Measurements from ENCODE around the gene CLRN2. TPM values are rescaled to one million over a fixed set of nuclear protein-coding genes. Genes with fewer than 3 reads are reported as not detected.
"Not testable (repeated sequence)": the region's sequence is repeated elsewhere in the genome, so short reads cannot be mapped to it uniquely, and the experiment has no call there.

The CLRN2 gene
- total and polyA plus RNA-seq, 4 donors: 0.19 TPM; not detected in 3

DNA sequence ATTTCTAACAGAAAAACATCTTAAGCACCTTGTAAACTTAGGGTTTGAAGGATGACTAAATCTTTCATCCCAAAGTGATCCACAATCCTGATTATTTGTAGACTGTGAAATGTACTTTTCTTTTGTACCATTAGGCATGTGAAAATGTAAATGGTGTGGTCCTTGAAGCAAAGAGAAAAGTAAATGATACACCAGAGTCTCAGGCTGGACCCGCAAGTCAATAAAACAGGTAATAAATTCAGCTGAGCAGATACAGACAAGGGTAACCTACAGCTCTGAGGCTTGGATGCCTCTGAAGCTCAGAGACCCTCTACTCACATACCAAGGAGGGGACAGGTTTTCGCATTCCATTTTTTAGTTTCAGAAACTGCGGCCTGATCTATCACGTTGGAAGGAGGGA is 59.2 kb downstream of the CLRN2 start (continued):
- TF ChIP-seq, protein P1, sequence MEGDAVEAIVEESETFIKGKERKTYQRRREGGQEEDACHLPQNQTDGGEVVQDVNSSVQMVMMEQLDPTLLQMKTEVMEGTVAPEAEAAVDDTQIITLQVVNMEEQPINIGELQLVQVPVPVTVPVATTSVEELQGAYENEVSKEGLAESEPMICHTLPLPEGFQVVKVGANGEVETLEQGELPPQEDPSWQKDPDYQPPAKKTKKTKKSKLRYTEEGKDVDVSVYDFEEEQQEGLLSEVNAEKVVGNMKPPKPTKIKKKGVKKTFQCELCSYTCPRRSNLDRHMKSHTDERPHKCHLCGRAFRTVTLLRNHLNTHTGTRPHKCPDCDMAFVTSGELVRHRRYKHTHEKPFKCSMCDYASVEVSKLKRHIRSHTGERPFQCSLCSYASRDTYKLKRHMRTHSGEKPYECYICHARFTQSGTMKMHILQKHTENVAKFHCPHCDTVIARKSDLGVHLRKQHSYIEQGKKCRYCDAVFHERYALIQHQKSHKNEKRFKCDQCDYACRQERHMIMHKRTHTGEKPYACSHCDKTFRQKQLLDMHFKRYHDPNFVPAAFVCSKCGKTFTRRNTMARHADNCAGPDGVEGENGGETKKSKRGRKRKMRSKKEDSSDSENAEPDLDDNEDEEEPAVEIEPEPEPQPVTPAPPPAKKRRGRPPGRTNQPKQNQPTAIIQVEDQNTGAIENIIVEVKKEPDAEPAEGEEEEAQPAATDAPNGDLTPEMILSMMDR (IDR thresholded peaks at IDR 0.05; ENCODE audit: low read depth, low read length, missing input control): no peak

DNA sequence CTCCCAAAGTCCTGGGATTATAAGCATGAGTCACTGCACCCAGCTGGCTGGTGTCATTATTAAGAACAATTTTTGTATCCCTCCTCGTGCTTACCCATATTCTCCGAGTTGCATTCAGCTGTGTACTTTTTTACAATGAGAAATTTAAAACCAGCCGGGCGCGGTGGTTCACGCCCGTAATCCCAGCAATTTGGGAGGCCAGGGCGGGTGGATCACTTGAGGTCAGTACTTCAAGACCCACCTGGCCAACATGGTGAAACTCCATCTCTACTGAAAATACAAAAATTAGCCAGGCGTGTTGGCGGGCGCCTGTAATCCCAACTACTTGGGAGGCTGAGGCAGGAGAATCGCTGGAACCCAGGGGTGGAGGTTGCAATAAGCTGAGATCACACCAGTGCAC is 60.2 kb downstream of the CLRN2 start:
- DNase-seq (ENCODE audit: low spot score); H3K36me3 ChIP-seq (ENCODE audit: control insufficient read depth in 4 of 4, insufficient read depth in 3 of 4, low read depth in 1 of 4, low read length in 3 of 4); H3K9me3 ChIP-seq (ENCODE audit: control insufficient read depth in 4 of 4, low read length in 3 of 4); H3K9ac ChIP-seq (ENCODE audit: low read depth in 1 of 2, low read length in 2 of 2); H3K27me3 ChIP-seq (ENCODE audit: control insufficient read depth in 4 of 4, insufficient read depth in 4 of 4, low read length in 3 of 4); H3K4me3 ChIP-seq (ENCODE audit: low read depth in 1 of 3, low read length in 3 of 3); H3K27ac ChIP-seq (ENCODE audit: low read depth in 1 of 2, low read length in 2 of 2): not testable (repeated sequence)
- WGBS: 95% methylated on average over 12 of the region's 12 CpGs
- peaks cover 2 to 30% (median 18%) of the 10 kb centered on the region in 4 donors for H3K4me1 ChIP-seq (ENCODE audit: control insufficient read depth in 4 of 4, insufficient read depth in 4 of 4, low read length in 3 of 4)

Other genes with a start within 250 kb of the CLRN2 start
- 10 to 100 TPM; 38.0 to 94.3 TPM for gene QDPR, start 3.1 kb upstream of the CLRN2 start, total RNA-seq
- gene QDPR, start 3.1 kb upstream of the CLRN2 start, polyA plus RNA-seq: 100 to 1,000 TPM; 114 to 137 TPM
- gene LAP3, start 62.0 kb downstream of the CLRN2 start, total RNA-seq: 100 to 1,000 TPM in 1 of 2 donors, 10 to 100 TPM in 1; 57.5 to 178 TPM
- gene LAP3, start 62.0 kb downstream of the CLRN2 start, polyA plus RNA-seq: 100 to 1,000 TPM; 109 to 111 TPM
- gene MED28, start 99.5 kb downstream of the CLRN2 start, total RNA-seq: 10 to 100 TPM in 1 of 2 donors, 1 to 10 TPM in 1; 8.5 to 26.8 TPM
- gene MED28, start 99.5 kb downstream of the CLRN2 start, polyA plus RNA-seq: 1 to 10 TPM; 6.3 to 9.8 TPM

Data from liver (tissue), 9 donors.